GM23338 (cell line): ENCODE data around the gene FCHSD2.

ENCODE experiments used
- EZH2 ChIP-seq: fragments of 200-600 bp; sonication (generic); IDR thresholded peaks from one replicate; pipeline ENCODE4 v1.8.0; 2017; ENCODE audit warnings: antibody characterized with exemption, mild to moderate bottlenecking, low read depth; ENCODE audit not compliant: unreplicated experiment
- JUNB ChIP-seq: IDR thresholded peaks from one replicate; pipeline ENCODE4 v1.6.1; 2016; ENCODE audit warnings: antibody characterized with exemption; ENCODE audit not compliant: unreplicated experiment
- POLR2AphosphoS5 ChIP-seq: IDR thresholded peaks from 2 replicates; pipeline ENCODE4 v1.6.1; 2016; ENCODE audit warnings: antibody characterized with exemption, low read depth
- ZNF114 ChIP-seq: fragments of 250-450 bp; sonication (Bioruptor Pico); IDR thresholded peaks from 2 replicates; pipeline ENCODE4 v1.5.0; 2020; ENCODE audit warnings: mild to moderate bottlenecking, moderate library complexity
- TF ChIP-seq, protein P1 (sequence below), 2 experiments: fragments of 200-600 bp in 1 of 2; sonication (generic) in 1 of 2; conservative IDR thresholded peaks; 2 replicates each; pipeline versions ENCODE4 v1.5.1 to v1.6.1; 2016 to 2017; ENCODE audit warnings: antibody characterized with exemption in 2 of 2, low read depth in 2 of 2, mild to moderate bottlenecking in 2 of 2, moderate library complexity in 1 of 2

- TF ChIP-seq, protein P1, sequence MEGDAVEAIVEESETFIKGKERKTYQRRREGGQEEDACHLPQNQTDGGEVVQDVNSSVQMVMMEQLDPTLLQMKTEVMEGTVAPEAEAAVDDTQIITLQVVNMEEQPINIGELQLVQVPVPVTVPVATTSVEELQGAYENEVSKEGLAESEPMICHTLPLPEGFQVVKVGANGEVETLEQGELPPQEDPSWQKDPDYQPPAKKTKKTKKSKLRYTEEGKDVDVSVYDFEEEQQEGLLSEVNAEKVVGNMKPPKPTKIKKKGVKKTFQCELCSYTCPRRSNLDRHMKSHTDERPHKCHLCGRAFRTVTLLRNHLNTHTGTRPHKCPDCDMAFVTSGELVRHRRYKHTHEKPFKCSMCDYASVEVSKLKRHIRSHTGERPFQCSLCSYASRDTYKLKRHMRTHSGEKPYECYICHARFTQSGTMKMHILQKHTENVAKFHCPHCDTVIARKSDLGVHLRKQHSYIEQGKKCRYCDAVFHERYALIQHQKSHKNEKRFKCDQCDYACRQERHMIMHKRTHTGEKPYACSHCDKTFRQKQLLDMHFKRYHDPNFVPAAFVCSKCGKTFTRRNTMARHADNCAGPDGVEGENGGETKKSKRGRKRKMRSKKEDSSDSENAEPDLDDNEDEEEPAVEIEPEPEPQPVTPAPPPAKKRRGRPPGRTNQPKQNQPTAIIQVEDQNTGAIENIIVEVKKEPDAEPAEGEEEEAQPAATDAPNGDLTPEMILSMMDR (conservative IDR thresholded peaks at IDR 0.05; ENCODE audit: low read depth in 2 of 2), result no peak
- TF ChIP-seq JUNB (no peak), EZH2 (no peak), POLR2AphosphoS5 (no peak), ZNF114 (no peak)
Observed at GRCh38 chr11:73185680-73186293, 43.7 kb upstream of the FCHSD2 start.
